LNCAP (cell line): ENCODE results near the gene NFS1.

Experiments used
- TF ChIP-seq, protein P1 (sequence below): fragments of 450-650 bp; IDR thresholded peaks from 2 replicates; pipeline ENCODE4 v1.5.1; 2017; ENCODE audit warnings: mild to moderate bottlenecking

NFS1 gene

DNA sequence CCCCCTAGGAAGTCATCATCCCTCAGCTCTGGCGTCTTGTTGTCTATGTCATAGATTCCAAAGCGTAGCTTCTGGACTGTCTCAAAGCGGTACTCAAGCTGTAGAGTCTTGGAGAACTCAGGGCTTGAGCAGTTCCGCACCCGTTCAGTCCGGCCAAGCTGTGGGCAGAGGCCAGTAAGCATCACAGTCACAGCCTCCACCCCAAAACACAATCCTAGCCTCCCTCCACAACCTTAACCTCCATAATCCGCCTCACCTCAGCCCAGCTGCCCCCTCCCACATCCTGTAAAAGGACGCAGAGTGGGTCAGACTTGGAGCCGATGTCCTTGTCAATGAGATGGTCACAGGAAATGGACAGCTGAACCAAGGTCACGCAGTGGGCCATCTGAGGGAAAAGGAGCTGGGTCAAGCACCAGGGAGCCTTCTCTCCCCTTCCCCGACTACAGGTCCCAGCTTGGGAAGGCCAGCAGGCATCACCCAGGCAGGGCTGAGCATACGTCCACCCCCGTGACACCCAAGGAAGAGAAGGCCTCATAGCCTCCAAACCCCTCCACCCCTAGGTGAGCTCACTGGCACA is 66.5 kb downstream of the NFS1 start:
- TF ChIP-seq, protein P1, sequence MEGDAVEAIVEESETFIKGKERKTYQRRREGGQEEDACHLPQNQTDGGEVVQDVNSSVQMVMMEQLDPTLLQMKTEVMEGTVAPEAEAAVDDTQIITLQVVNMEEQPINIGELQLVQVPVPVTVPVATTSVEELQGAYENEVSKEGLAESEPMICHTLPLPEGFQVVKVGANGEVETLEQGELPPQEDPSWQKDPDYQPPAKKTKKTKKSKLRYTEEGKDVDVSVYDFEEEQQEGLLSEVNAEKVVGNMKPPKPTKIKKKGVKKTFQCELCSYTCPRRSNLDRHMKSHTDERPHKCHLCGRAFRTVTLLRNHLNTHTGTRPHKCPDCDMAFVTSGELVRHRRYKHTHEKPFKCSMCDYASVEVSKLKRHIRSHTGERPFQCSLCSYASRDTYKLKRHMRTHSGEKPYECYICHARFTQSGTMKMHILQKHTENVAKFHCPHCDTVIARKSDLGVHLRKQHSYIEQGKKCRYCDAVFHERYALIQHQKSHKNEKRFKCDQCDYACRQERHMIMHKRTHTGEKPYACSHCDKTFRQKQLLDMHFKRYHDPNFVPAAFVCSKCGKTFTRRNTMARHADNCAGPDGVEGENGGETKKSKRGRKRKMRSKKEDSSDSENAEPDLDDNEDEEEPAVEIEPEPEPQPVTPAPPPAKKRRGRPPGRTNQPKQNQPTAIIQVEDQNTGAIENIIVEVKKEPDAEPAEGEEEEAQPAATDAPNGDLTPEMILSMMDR: no peak

DNA sequence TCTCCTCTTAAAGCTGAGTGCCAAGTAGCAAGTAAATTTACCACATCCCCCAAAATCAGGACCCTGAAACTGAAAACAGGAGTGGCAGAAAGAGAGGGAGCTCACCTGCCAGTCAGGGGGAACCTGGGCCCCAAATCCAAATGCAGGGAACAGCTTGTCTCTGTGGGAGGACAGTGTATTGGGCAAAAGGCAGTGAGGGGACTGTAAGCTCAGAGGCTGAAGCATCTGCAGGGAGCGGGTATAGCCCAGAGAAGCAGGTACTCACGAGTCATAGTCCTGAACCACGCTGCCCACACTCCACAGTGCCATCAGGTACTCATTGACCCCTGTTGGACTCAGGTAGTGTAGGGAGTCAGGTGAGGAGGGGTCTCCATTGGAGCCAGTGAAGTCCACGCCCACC is 68.5 kb downstream of the NFS1 start:
- TF ChIP-seq, protein P1: no peak

DNA sequence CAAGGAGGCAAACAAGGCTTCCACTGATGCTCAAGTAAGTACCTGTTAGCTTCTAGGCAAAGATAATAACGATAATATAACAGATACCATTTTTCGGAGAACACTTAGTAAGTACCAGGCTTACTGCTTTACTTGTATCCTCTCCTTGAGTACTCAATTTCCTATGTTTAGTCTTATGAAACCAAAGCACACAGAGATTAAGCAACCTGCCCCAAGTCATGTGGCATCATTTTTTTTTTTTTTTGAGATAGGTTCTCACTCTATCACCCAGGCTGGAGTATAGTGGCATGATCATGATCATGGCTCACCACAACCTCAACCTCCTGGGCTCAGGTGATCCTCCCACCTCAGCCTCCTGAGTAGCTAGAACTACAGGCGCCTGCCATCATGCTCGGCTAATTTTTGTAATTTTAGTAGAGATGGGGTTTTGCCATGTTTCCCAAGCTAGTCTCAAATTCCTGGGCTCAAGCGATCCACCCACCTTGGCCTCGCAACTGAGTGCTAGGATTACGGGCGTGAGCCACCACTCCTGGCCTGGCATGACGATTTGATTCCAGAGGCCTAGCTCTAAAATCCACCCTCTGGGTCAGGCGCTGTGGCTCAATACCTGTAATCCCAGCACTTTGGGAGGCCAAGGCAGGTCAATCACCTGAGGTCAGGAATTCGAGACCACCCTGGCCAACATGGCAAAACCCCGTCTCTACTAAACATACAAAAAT is 69.6 kb downstream of the NFS1 start:
- TF ChIP-seq, protein P1: no peak

DNA sequence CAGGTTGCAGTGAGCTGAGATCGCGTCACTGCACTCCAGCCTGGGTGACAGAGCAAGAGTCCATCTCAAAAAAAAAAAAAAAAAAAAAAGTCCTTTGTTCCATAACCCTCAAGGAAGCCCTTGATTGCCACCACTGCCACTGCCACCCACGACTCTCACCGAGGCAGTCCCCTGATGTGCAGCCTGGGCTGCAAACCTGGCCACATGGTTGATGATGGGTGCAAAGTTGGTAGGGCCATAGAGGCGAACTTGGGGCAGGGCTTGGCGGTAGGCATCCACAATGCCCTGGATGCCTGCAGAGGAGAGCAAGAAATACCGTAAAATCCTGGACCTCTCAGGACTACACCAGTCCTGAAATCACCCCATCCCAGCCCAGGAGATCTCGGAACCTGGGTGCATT is 72.0 kb downstream of the NFS1 start:
- TF ChIP-seq, protein P1: no peak

DNA sequence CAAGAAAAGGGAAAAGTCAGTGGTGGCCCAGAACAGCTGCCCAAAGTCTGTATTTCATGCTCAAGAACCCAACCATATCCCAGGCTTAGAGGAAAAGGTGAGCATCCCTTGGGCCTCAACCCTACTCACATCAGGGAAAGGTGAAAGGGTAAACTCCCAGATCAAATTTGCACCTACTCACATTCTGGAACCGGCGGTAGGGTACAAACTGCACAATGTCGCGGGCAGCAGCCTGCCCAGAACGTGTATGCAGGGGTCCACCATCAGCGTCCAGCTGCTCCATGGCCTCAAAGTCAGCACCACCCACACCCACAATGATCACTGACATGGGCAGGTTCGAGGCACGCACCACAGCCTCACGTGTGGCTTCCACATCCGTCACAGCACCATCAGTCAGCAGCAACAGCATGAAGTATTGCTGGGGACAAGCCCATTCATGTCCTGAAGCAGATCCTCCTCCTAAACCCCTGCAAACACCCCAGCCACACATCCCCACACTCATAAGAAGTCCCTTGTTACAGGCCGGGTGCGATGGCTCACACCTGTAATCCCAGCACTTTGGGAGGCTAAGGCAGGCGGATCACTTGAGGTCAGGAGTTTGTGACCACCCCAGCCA is 72.7 kb downstream of the NFS1 start:
- TF ChIP-seq, protein P1: no peak

DNA sequence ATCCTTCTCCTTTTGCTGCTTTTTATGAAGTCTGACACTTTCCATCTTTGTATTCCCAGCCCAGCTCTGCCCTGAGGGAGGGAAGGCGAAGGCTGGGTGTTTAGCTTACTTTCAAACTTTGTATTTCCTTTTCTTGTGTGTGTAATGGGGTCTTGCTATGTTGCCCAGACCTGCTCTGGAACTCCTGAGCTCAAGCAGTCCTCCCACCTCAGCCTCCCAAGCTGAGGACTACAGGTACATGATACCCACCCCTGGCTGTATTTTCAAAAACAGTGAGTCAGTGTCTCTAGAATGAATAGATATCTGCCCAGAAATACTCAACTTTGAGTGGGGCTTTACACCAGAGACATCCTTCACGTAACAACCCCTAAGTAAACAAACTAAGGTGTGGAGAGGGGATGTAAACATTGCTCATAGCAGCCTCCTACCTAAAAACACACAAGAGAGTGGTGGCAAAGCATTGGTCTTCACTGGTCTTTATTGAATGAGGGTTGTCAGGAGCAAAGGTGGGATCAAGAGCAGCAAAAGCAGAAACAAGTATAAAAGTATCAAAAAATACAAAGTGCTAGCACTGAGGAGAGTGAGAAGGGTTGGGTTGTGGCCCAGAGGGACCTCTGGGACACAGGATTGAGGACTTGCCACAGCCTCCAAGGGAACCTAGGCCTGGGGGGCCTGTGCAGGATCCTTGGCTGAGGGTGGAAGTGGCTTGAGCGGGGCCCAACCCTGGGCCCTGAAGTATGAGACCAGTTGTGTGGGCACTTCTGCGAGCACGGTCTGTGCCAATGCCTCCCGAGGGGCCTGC is 73.4 kb downstream of the NFS1 start:
- TF ChIP-seq, protein P1: no peak

DNA sequence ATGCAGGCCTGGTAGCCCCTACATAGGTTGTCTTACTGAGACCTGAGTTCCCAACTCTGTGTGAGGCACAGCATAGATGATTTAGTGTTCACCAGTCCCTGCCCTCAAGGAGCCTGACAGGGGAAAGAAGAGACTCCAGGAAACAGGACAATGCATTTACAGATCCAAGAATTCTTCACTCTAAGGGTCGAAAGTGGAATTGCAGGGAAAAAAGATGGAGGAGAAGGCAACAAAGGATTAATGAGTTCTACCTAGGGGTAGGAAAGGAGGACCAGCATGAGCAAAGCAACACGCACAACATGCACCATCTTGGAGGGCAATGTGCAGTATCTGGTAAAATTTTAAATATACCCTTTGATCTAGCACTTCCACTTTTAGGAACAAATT is 77.6 kb downstream of the NFS1 start:
- TF ChIP-seq, protein P1: no peak
